KOPT-K1 (cell line): ENCODE measurements around the gene SNPH.

Experiments
- H3K27ac ChIP-seq: fragments of 200-600 bp; sonication (generic); 2 replicates; pipeline ENCODE4 v1.5.1; 2016; ENCODE audit warnings: antibody characterized with exemption, mild to moderate bottlenecking, low read depth, low read length; ENCODE audit not compliant: poor library complexity, severe bottlenecking
- H3K36me3 ChIP-seq: fragments of 200-600 bp; sonication (generic); 2 replicates; pipeline ENCODE4 v1.5.1; 2017; ENCODE audit warnings: antibody characterized with exemption, mild to moderate bottlenecking, low read length, moderate library complexity; ENCODE audit not compliant: insufficient read depth
- H3K9me3 ChIP-seq: fragments of 200-600 bp; sonication (generic); 2 replicates; pipeline ENCODE4 v1.5.1; 2017; ENCODE audit warnings: antibody characterized with exemption, low read length, mild to moderate bottlenecking; ENCODE audit not compliant: insufficient read depth, poor library complexity, severe bottlenecking

SNPH gene

GRCh38 chr20:1304710-1305515, 38.8 kb downstream of the SNPH start:
- Histone ChIP-seq H3K27ac (no peak overlapping the region), H3K9me3 (no peaks in the 10 kb centered on the region), H3K36me3 (no peaks in the 10 kb centered on the region)

GRCh38 chr20:1305712-1306111, 39.6 kb downstream of the SNPH start:
- Histone ChIP-seq H3K9me3 (no peaks in the 10 kb centered on the region), H3K36me3 (no peaks in the 10 kb centered on the region), H3K27ac (no peak overlapping the region)

- no peaks in the 10 kb centered on the region for H3K9me3 ChIP-seq
- no peaks in the 10 kb centered on the region for H3K36me3 ChIP-seq
- H3K27ac ChIP-seq = no peak overlapping the region
These were observed 40.4 kb downstream of the SNPH start for GRCh38 chr20:1306316-1307135.

GRCh38 chr20:1307171-1307570, 41.1 kb downstream of the SNPH start:
- no peak overlapping the region for H3K27ac ChIP-seq
- H3K9me3 ChIP-seq = no peaks in the 10 kb centered on the region
- no peaks in the 10 kb centered on the region for H3K36me3 ChIP-seq

- H3K36me3 ChIP-seq = no peaks in the 10 kb centered on the region
- no peak overlapping the region for H3K27ac ChIP-seq
- no peaks in the 10 kb centered on the region for H3K9me3 ChIP-seq
These were observed 41.5 kb downstream of the SNPH start for GRCh38 chr20:1307571-1307971.

GRCh38 chr20:1308067-1308701, 42.1 kb downstream of the SNPH start:
- no peaks in the 10 kb centered on the region for H3K9me3 ChIP-seq
- H3K36me3 ChIP-seq = no peaks in the 10 kb centered on the region
- H3K27ac ChIP-seq = no peak overlapping the region

GRCh38 chr20:1308702-1309095, 42.6 kb downstream of the SNPH start:
- H3K9me3 ChIP-seq = no peaks in the 10 kb centered on the region
- H3K27ac ChIP-seq = no peak overlapping the region
- no peaks in the 10 kb centered on the region for H3K36me3 ChIP-seq

- Histone ChIP-seq H3K9me3 (no peaks in the 10 kb centered on the region), H3K36me3 (no peaks in the 10 kb centered on the region), H3K27ac (no peak overlapping the region)
These were observed 43.3 kb downstream of the SNPH start for GRCh38 chr20:1309439-1309847.

- H3K27ac ChIP-seq = no peak overlapping the region
- no peaks in the 10 kb centered on the region for H3K36me3 ChIP-seq
- H3K9me3 ChIP-seq = no peaks in the 10 kb centered on the region
These were observed 44.0 kb downstream of the SNPH start for GRCh38 chr20:1310071-1310470.

GRCh38 chr20:1310506-1311190, 44.6 kb downstream of the SNPH start:
- H3K36me3 ChIP-seq = no peaks in the 10 kb centered on the region
- no peak overlapping the region for H3K27ac ChIP-seq
- no peaks in the 10 kb centered on the region for H3K9me3 ChIP-seq

GRCh38 chr20:1312308-1312707, 46.2 kb downstream of the SNPH start:
- Histone ChIP-seq H3K36me3 (no peaks in the 10 kb centered on the region), H3K9me3 (no peaks in the 10 kb centered on the region), H3K27ac (no peak overlapping the region)

GRCh38 chr20:1312904-1313235, 46.8 kb downstream of the SNPH start:
- Histone ChIP-seq H3K36me3 (no peaks in the 10 kb centered on the region), H3K27ac (no peak overlapping the region)

GRCh38 chr20:1313236-1313964, 47.3 kb downstream of the SNPH start:
- no peaks in the 10 kb centered on the region for H3K36me3 ChIP-seq
- no peak overlapping the region for H3K27ac ChIP-seq
- no peaks in the 10 kb centered on the region for H3K9me3 ChIP-seq

More at GRCh38 chr20:1312904-1313235, 46.8 kb downstream of the SNPH start:
- H3K9me3 ChIP-seq = no peaks in the 10 kb centered on the region

GRCh38 chr20:1315804-1316203, 49.7 kb downstream of the SNPH start:
- Histone ChIP-seq H3K9me3 (no peaks in the 10 kb centered on the region), H3K27ac (no peak overlapping the region), H3K36me3 (no peaks in the 10 kb centered on the region)
